Dermis blood vessel endothelial cell (primary cell): ENCODE measurements around the gene RFFL. TPM values are rescaled to one million over a fixed set of nuclear protein-coding genes. Genes with fewer than 3 reads are reported as not detected.
"Not testable (repeated sequence)": the region's sequence is repeated elsewhere in the genome, so short reads cannot be mapped to it uniquely, and the experiment has no call there.

Experiments used
- DNase-seq: peaks from one replicate; pipeline ENCODE4 v3.0.0; 2010
- total RNA-seq: library from RNA; depleted of rRNA; stranded (reverse); fragments of >200 nt; gene quantifications from 2 replicates; pipeline ENCODE4 v1.2.3, GENCODE V29; 2014

The RFFL gene
- total RNA-seq, 1 donor from 2014 or later: 7.0 TPM

- DNase-seq: peak; percentile 79
Observed at GRCh38 chr17:35046740-35047283, 16.7 kb downstream of the RFFL start.

GRCh38 chr17:35046245-35046644 lies 17.3 kb downstream of the RFFL start:
- DNase-seq: no peak

- DNase-seq: not testable (repeated sequence)
Observed at GRCh38 chr17:35045458-35045979, 18.0 kb downstream of the RFFL start.

DNA sequence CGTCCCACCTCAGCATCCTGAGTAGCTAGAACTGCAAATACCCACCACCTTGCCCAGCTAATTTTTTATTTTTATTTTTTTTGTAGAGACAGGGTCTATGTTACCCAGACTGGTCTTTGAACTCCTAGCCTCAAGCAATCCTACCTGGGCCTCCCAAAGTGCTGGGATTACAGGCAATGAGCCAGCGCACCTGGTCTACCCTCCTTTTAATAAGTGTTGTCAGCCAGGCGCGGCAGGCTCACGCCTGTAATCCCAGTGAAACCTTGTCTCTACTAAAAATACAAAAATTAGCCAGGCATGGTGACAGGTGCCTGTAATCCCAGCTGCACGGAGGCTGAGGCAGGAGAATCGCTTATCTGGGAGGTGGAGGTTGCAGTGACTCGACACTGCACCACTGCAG lies 19.3 kb downstream of the RFFL start:
- DNase-seq: no peak

- DNase-seq: no peak
Observed at GRCh38 chr17:35041390-35041789, 22.1 kb downstream of the RFFL start.

- no peak for DNase-seq
Observed at GRCh38 chr17:35038453-35038852, 25.1 kb downstream of the RFFL start.

DNA sequence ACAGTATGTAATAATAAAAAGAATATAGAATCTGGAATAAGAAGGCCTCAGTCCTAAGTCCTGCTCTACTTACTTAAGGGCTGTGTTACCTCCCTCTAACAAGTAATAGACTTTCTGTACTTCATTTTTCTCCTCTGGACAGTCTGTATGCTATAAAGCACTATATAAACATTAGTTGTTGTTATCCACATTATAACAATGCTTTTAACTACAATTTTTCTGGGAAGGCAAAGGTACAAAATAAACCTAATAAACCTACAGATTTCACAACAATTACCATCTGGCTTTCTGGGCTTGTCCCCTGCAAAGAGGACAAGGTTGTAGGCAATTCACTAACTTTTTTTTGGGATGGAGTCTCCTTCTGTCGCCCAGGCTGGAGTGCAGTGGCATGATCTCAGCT lies 32.7 kb downstream of the RFFL start:
- DNase-seq: no peak

DNA sequence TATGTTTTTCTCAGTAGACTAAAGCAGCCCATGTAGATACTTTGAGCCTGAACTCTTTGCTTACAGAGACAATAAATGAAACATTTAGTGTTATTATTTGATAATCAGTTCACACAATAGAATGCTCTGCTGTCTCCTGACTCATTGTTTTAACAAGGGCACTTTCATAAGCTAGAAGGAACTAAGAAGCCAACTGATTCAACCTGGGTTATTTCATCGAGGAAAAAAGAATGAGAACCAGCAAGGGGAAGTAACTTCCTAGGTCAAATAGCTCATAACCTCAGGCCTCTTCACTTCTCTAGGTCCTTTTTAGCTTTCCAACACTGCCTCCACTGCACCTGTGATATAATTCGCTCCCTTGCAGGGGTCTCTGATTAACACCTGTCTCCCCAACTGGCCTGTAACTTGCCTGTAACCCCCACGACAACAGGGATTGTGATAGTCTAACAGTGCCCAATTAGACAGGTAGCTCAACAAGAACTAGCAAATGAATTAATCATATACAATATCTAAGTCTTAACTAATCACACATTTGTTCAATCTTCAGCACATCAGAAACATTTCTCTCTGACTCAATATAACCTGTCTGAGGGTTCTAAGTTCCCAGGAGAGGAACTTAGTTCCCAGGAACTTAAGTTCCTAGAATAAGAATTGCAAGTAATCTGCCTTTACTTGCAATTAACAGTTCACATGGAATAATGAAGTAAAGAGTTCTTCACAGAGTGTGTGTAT lies 34.8 kb downstream of the RFFL start:
- peak; percentile 65 for DNase-seq

DNA sequence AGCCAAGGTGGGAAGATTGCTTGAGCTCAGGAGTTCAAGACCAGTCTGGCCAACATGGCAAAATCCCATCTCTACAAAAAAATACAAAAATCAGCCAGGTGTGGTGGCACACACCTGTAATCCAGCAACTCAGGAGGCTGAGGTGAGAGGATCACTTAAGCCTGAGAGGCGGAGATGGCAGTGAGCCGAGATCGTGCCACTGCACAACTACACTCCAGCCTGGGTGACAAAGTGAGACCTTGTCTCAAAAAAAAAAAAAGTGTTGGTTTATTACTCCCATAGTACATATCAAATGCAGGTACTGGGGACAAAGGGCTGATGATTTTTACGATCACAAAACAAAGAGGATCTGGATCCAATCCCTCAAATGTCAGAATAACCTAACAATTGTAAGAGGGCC lies 35.4 kb downstream of the RFFL start:
- not testable (repeated sequence) for DNase-seq

GRCh38 chr17:35025541-35025940 lies 38.0 kb downstream of the RFFL start:
- no peak for DNase-seq

DNA sequence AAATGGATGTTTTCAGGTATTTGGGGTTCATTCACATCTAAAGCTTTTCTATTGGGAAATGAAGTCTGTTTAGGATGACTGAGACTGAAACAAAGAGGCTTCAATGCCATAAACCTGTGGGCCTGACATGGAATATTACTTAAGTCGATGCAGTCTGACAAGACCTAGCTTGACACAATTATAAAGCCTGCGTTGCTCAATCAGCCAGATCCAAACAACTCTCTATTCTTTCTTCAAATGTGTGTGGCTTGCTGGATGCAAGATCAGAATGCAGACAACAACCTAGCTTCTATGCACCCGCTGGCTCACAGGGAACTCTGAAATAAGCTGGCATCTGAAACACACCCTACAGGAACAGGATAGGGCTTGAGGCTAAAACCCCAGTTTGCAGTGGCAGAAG lies 40.0 kb downstream of the RFFL start:
- no peak for DNase-seq

DNA sequence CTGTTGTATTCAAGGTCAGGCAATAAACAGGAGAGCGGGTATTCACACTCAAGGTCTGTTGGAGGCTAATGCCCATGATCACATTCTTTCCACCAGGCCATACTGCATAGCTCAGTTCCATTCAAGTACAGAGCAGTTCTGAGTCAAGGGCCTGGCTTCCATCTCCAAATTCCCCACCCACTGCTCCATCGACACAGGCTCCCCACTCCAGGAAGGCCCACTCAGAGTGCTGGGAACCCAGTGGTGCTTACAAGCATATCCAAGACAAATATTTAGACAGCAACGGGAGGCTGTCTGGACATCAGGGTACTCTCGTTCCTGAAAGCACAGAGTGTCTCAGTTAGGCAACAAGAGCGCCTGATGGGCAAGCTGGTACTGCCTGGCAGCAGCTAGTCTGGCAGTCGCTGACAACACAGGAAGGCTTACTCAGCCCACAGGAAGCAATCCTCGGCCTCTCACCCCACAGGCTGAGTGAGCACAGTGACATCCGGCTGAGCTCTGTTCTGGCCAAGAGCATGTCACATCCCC lies 40.9 kb downstream of the RFFL start:
- DNase-seq: peak; percentile 95

DNA sequence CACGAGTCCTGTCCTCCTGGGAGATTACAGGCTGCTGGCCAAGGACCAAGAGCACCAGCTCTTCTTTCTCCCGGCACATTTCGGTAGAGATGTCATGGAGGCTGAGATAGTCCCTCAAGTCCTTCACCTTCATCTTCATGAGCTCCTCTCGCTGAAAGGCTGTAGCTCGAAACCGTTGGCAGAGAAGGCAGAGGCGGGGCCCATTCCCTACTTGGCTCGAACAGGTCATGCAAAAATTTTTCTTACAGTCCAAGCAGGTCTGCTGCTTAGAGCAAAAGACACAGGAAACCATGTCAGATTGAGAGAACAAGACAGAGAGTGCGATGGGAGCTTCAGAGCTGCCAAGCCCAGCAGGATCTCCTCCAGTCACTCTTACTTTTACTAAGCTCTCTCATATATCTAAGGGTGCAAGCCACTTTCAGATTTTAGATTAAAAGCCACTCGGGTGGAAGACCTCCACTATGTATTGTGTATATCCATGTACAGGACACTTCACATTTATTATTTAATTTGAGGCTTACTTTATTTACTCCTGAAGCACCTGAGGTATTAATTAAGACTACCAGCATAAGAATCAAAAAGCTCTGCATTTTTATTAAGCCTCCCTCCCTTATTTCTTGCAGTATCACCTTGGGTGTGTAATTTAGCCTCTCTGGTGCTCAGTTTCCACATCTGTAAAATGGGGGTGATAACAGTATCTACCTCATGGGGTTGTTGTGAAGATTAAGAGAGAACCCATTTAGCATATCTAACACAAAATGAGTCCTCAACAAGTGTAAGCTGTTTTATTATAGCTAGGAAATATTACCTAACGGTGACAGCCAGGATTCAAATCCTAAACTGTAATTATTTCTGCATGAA lies 41.8 kb downstream of the RFFL start:
- no peak for DNase-seq

DNA sequence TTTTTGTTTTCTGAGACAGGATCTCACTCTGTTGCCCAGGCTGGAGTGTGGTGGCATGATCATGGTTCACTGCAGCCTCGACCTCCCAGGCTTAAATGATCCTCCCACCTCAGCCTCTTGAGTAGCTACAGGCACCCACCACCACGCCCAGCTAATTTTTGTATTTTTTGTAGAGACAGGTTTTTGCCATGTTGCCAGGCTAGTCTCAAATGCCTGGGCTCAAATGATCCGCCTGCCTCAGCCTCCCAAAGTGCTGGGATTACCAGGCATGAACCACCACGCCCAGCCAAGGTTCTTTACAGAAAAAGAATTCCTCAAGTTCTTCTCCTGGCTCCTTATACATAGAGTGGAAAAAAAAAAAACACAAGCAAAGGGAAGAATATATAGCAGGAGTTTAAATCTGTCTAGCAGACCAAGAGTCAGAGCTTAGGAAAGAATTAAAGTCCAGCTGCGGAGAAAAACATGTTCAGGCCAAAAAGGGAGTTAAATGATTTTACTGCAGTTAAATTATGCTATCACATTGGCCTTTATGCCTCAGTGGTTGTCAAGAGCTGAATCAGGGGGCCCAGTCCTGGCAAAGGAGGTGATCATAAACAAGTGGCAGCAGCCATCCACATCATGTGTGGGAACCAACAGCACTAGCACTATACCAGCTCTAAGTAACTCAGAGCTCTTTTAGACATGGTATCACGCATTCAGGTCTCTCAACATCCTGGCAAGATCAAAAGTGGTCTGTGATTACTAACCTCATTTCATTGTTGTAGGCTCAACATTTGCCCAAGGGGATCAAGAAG lies 43.9 kb downstream of the RFFL start:
- DNase-seq: no peak

GRCh38 chr17:35018814-35019213 lies 44.7 kb downstream of the RFFL start:
- no peak for DNase-seq

DNA sequence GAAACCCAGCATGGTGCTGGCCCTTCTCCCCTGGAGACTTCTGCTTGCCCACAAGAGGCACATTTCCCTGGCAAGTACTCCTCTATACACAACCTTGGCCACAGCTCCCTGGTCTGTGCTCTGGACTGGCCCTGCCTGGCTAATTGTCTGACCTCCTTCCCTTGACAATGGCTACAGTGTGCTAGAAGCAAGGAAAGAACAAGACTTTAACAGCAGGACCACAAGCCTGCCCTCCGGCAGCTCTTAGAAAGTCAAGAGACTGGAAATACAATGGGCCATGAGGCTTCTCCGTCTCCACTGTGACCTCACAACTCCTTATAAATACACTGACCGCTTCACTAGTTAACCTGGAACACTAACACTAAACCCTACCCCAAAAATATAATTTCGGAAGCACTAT lies 46.5 kb downstream of the RFFL start:
- no peak for DNase-seq

GRCh38 chr17:35016369-35016768 lies 47.1 kb downstream of the RFFL start:
- no peak for DNase-seq

- no peak for DNase-seq
Observed at GRCh38 chr17:35011671-35012216, 51.8 kb downstream of the RFFL start.

DNA sequence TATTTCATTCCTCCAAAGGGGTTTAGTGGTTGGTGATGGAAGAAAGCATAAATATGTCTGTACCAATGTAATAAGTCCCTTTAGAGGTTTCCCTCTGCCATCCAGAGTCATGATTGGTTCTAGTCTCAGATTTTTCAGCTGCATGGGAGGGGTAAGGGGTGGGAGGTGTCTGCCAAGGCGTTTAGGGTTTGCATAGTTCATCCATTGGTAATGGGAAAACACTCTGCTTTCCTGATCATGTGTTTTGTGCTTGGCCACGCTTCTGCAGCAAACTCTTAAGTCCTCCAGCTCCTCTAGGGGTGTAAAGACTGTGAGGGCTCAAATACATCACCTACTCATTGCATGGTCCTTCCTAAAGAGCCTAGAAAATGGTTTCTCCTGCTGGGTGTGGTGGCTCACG lies 53.4 kb downstream of the RFFL start:
- no peak for DNase-seq

DNA sequence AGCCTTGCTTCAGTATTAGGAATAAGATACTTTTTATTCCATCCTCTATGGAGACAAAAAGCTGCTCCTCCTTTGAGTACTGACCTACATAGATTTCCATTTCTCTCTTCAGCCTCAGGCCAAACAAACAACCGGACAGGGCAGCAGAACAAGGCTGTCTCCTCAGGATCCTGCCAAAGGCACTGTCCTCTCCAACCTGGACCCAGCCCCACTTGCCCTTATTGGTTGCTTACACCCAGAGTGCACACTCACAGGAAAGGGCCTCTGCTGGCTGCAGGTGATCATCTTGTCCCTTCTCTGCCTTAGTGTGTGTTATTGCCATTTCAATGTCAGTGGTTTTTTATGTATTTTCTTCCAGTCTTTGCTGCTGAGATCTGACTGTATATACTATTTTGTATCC lies 56.5 kb downstream of the RFFL start:
- DNase-seq: no peak

DNA sequence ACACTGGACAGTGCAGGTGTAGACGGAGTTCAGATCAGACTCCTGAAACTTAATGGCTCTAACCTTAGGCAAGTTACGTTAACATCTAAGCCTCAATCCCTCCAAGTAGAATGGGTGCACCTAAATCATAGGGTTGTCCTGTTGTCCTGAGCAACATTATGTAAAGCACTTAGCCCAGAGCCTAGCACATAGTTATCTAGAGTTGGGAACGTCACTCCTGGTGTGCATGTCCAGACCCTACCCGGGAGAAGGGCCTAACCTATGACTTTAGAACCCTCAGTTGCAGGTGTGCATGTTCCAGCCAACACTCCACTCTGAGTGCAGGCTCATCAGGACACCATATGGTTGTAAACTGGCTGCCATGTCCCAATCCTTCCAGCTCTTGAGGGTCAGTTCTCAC lies 57.2 kb downstream of the RFFL start:
- no peak for DNase-seq

- no peak for DNase-seq
Observed at GRCh38 chr17:35003778-35004177, 59.7 kb downstream of the RFFL start.
